Tibial artery (tissue), 4 donors: Measurements from ENCODE around the gene EDEM2.

Experiments used
- DNase-seq, 2 donors: peaks; one replicate each; pipeline ENCODE4 v3.0.0-alpha.2; 2019
- H3K27ac ChIP-seq, 2 donors: fragments of 200-600 bp; sonication (generic) in 1 of 2; 1 replicate in 1 of 2; 2 replicates in 1 of 2; pipeline ENCODE4 v1.5.1; 2018 to 2019; ENCODE audit warnings: mild to moderate bottlenecking in 1 of 2
- H3K27me3 ChIP-seq, 2 donors: fragments of 200-600 bp; sonication (generic) in 1 of 2; one replicate each; pipeline versions ENCODE4 v1.5.1 to v1.6.0; 2016 to 2019
- H3K36me3 ChIP-seq, 3 donors: fragments of 200-600 bp; sonication (generic) in 2 of 3; one replicate each; pipeline ENCODE4 v1.5.1; 2016 to 2019; ENCODE audit warnings: mild to moderate bottlenecking in 2 of 3
- H3K4me1 ChIP-seq, 4 donors: fragments of 200-600 bp; sonication (generic) in 2 of 4; 1 replicate in 3 of 4; 2 replicates in 1 of 4; pipeline ENCODE4 v1.5.1; 2016 to 2019
- H3K4me3 ChIP-seq, 2 donors: fragments of 200-600 bp; sonication (generic) in 1 of 2; 1 replicate in 1 of 2; 2 replicates in 1 of 2; pipeline ENCODE4 v1.5.1; 2018 to 2019; ENCODE audit warnings: mild to moderate bottlenecking in 2 of 2
- H3K9me3 ChIP-seq, 3 donors: fragments of 200-600 bp; sonication (generic) in 1 of 3; one replicate each; pipeline ENCODE4 v1.5.1; 2016 to 2019
- intact Hi-C: fragments of 100-400 bp; cut with DNase I; formaldehyde crosslinking; loops from one replicate; pipeline ENCODE4 v1.15.0; 2023; ENCODE audit warnings: low total_unique reads
- TF ChIP-seq, protein P1 (sequence below), 2 experiments: fragments of 200-600 bp in 1 of 2; fragments of 450-650 bp in 1 of 2; IDR thresholded peaks; one replicate each; pipeline ENCODE4 v1.5.1; 2017 to 2019; ENCODE audit warnings: antibody characterized with exemption in 2 of 2, mild to moderate bottlenecking in 1 of 2, moderate library complexity in 1 of 2

EDEM2 gene

DNA sequence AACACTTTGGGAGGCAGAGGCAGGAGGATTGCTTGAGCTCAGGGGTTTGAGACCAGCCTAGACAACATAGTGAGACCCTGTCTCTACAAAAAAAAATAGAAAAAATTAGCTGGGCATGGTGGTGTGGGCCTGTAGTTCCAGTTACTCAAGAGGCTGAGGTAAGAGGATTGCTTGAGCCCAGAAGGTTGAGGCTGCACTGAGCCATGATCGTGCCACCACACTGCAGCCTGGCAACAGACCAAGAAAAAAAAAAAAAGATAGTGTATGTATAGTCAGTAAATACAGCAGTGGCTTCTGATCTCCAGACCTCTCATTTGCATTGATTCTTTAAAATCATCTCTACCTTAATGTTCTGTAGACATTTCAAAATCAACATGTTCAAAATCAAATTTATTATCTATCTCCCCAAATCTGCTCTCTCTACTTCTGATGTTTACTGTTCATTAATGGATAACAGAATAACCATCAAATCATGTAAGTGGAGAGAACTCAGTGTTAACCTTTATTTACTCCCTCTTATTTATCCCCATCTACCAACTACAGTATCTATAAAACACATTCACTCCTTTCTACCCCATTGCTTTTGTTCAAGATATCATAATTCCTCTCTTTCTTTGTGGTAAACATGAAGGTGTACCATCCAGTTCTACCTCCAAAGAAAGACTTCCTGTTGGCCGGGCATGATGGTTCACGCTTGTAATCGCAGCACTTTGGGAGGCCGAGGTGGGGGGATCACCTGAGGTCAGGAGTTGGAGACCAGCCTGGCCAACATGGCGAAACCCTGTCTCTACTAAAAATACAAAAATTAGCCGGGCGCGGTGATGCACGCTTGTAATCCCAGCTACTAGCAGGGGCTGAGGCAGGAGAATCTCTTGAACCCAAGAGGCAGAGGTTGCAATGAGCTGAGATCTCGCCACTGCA lies 32.4 kb upstream of the EDEM2 start:
- no peak overlapping the region for H3K27ac ChIP-seq
- TF ChIP-seq, protein P1, sequence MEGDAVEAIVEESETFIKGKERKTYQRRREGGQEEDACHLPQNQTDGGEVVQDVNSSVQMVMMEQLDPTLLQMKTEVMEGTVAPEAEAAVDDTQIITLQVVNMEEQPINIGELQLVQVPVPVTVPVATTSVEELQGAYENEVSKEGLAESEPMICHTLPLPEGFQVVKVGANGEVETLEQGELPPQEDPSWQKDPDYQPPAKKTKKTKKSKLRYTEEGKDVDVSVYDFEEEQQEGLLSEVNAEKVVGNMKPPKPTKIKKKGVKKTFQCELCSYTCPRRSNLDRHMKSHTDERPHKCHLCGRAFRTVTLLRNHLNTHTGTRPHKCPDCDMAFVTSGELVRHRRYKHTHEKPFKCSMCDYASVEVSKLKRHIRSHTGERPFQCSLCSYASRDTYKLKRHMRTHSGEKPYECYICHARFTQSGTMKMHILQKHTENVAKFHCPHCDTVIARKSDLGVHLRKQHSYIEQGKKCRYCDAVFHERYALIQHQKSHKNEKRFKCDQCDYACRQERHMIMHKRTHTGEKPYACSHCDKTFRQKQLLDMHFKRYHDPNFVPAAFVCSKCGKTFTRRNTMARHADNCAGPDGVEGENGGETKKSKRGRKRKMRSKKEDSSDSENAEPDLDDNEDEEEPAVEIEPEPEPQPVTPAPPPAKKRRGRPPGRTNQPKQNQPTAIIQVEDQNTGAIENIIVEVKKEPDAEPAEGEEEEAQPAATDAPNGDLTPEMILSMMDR (IDR thresholded peaks at IDR 0.05), result no peak
- intact Hi-C loops, result no loop called here

DNA sequence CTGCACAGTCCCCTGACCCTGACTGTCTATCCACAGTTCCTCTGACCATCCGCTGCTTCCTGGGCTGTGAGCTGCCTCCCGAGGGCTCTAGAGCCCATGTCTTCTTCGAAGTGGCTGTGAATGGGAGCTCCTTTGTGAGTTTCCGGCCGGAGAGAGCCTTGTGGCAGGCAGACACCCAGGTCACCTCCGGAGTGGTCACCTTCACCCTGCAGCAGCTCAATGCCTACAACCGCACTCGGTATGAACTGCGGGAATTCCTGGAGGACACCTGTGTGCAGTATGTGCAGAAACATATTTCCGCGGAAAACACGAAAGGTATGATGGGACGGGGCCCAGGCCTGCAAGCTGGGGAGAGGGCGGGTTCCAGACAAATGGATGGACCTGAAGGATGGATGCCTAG lies 29.0 kb upstream of the EDEM2 start:
- peaks cover 5 to 13% (median 12%) of the 10 kb centered on the region in 3 donors for H3K36me3 ChIP-seq
- H3K27ac ChIP-seq, result no peak overlapping the region
- intact Hi-C loops, result no loop called here
- no peak overlapping the region for H3K4me3 ChIP-seq
- H3K9me3 ChIP-seq, result no peaks in the 10 kb centered on the region
- H3K27me3 ChIP-seq, result no peaks in the 10 kb centered on the region
- TF ChIP-seq, protein P1 (IDR thresholded peaks at IDR 0.05), result no peak
- H3K4me1 ChIP-seq, result peaks cover 0 to 18% (median 9%) of the 10 kb centered on the region in 4 donors
- DNase-seq, result no peak

More for the DNA sequence above, 32.4 kb upstream of the EDEM2 start:
- Histone ChIP-seq H3K36me3 (peaks cover 5 to 16% (median 13%) of the 10 kb centered on the region in 3 donors), H3K27me3 (no peaks in the 10 kb centered on the region), H3K4me3 (no peak overlapping the region), H3K4me1 (peaks cover 0 to 2% (median 0%) of the 10 kb centered on the region in 4 donors), H3K9me3 (no peaks in the 10 kb centered on the region)
- DNase-seq, result no peak

DNA sequence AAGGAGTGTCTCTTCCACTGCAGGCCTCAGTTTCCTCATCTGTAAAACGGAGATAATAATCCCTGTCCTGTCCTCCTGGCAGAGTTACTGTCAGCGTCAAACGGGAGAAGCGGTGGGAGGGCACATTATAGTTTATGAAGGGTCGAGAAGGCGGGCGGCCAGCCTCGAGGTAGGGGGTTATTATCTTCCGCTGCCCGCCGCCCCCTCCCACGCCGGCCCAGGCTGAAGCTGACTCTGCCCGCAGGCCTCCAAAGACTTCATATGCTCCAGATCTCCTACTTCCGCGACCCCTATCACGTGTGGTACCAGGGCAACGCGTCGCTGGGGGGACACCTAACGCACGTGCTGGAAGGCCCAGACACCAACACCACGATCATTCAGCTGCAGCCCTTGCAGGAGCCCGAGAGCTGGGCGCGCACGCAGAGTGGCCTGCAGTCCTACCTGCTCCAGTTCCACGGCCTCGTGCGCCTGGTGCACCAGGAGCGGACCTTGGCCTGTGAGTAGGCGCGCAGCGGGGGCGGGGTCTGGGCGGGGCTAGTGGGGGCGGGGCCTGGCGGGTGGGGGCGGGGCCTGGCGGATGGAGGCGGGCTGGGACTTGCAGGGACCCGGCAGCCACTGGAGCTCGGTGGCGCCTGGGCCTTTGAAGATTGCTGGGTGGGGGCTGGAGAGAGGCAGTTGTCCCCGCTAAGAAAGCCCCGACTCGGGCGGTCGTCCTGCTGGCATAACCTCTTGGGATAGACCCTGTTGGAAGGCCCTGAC lies 27.5 kb upstream of the EDEM2 start:
- Histone ChIP-seq H3K9me3 (no peaks in the 10 kb centered on the region), H3K4me1 (peaks cover 0 to 18% (median 9%) of the 10 kb centered on the region in 4 donors), H3K27ac (no peak overlapping the region), H3K27me3 (no peaks in the 10 kb centered on the region), H3K4me3 (no peak overlapping the region), H3K36me3 (peaks cover 5 to 13% (median 12%) of the 10 kb centered on the region in 3 donors)
- intact Hi-C loops, result no loop called here
- DNase-seq, result no peak
- TF ChIP-seq, protein P1 (IDR thresholded peaks at IDR 0.05), result no peak

DNA sequence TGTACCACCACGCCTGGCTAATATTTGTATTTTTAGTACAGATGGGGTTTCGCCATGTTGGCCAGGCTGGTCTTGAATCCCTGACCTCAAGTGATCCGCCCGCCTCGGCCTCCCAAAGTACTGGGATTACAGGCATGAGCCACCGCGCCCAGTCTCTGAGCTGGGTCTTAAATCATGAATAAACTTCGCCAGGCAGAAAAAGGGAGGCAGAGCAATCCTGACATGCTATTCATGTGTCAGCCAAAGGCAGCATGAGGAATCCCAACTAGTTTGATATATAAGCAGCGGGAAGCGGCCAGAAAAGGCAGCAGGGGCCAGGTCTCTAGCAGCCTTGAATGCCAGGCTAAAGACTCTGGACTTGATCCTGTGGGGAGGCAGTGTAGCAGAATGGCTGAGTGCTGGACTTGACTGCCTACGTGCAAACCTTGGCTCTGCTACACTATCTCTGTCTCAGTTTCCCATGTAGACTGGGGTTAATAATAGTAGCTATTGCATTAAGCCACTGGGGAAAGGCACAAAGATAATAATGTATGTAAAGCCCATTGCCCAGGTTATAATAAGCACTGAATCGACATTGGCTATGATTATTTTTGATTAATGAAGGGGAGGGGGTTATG lies 26.5 kb upstream of the EDEM2 start:
- Histone ChIP-seq H3K27me3 (no peaks in the 10 kb centered on the region), H3K36me3 (peaks cover 5 to 13% (median 12%) of the 10 kb centered on the region in 3 donors), H3K27ac (no peak overlapping the region), H3K4me1 (peaks cover 0 to 18% (median 9%) of the 10 kb centered on the region in 4 donors), H3K4me3 (no peak overlapping the region), H3K9me3 (no peaks in the 10 kb centered on the region)
- intact Hi-C loops, result no loop called here
- TF ChIP-seq, protein P1 (IDR thresholded peaks at IDR 0.05), result no peak
- DNase-seq, result no peak

DNA sequence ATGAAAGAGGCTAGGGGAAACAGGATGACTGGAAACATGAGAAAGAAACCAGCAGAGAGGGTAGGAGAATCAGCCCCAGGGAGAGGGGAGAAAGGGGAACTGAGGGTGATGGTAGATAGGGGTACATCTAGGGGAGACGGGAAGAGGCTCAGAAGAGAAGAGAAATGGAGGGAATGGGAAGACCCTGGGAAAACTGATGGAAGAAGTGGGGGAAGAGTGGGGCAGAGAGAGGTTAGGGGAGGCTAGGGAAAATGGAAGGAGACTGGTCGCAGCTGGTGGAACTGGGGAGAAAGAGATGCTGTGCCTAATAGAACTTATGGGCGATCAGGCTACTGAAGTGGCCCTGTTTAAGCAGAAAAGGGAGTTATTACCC lies 25.3 kb upstream of the EDEM2 start:
- Histone ChIP-seq H3K36me3 (peaks cover 5 to 13% (median 12%) of the 10 kb centered on the region in 3 donors), H3K9me3 (no peaks in the 10 kb centered on the region), H3K4me3 (peak overlapping the region; percentile 38 to 48), H3K4me1 (peaks cover 0 to 18% (median 9%) of the 10 kb centered on the region in 4 donors), H3K27ac (peak overlapping the region; percentile 69 to 76), H3K27me3 (no peaks in the 10 kb centered on the region)
- TF ChIP-seq, protein P1 (IDR thresholded peaks at IDR 0.05), result no peak
- intact Hi-C loops, result no loop called here
- no peak for DNase-seq
